Measurements from ENCODE around the gene MIEF2. TPM values are rescaled to one million over a fixed set of nuclear protein-coding genes. Genes with fewer than 3 reads are reported as not detected.

Gene MIEF2
- total RNA-seq, 1 donor from 2014 or later: 12.2 TPM

GRCh38 chr17:18237461-18237860, 23.0 kb upstream of the MIEF2 start:
- DNase-seq (ENCODE audit: low read depth, low spot score): no peak
- H3K27ac Mint-ChIP-seq (ENCODE audit: unreplicated experiment): no peak overlapping the region
- no peak for TF ChIP-seq CTCF (conservative IDR thresholded peaks at IDR 0.05)
- H3K4me1 Mint-ChIP-seq: no peaks in the 10 kb centered on the region
- no peaks in the 10 kb centered on the region for H3K27me3 Mint-ChIP-seq (ENCODE audit: low read depth)
- H3K36me3 Mint-ChIP-seq (ENCODE audit: low read depth): peaks cover 3% of the 10 kb centered on the region
- no peaks in the 10 kb centered on the region for H3K9me3 Mint-ChIP-seq
- no peak overlapping the region for H3K4me3 Mint-ChIP-seq

DNA sequence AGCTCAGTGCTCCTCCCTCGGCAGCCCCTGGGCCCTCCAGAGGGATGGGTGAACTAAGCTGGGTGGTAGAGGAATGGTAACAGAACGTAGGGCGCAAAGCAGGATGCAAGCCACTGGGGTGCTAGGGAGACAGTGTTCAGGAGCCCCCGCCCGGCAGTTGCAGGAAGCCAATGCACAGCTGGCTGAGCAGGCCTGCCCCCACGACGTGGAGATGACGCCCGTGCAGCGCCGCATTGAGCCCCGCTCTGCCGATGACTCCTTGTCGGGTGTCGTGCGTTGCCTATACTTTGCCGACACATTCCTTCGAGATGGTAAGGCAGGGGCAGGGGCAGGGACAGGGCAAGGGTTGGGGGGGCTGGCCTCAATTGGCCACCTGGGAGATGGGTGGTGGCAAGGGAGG, 22.2 kb upstream of the MIEF2 start:
- Mint-ChIP-seq H3K4me1 (no peaks in the 10 kb centered on the region), H3K9me3 (no peaks in the 10 kb centered on the region), H3K36me3 (ENCODE audit: low read depth) (peaks cover 3% of the 10 kb centered on the region), H3K27me3 (ENCODE audit: low read depth) (no peaks in the 10 kb centered on the region), H3K4me3 (no peak overlapping the region), H3K27ac (ENCODE audit: unreplicated experiment) (no peak overlapping the region)
- TF ChIP-seq CTCF (conservative IDR thresholded peaks at IDR 0.05): no peak
- no peak for DNase-seq (ENCODE audit: low read depth, low spot score)

DNA sequence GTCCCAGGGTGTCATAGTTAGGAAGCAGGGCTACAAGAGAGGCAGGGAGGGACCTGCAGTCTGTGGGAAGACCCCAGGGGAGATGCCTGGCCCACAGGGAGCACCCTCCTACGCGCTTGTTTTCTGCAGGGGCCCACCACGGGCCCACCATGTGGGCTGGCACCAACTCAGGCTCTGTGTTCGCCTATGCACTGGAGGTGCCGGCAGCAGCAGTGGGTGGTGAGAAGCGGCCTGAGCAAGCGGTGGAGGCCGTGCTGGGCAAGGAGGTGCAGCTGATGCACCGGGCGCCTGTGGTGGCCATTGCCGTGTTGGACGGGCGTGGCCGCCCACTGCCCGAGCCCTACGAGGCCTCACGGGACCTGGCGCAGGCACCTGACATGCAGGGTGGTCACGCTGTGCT, 20.0 kb upstream of the MIEF2 start:
- no peak for TF ChIP-seq CTCF (conservative IDR thresholded peaks at IDR 0.05)
- Mint-ChIP-seq H3K36me3 (ENCODE audit: low read depth) (peaks cover 3% of the 10 kb centered on the region), H3K27ac (ENCODE audit: unreplicated experiment) (no peak overlapping the region), H3K4me1 (no peaks in the 10 kb centered on the region), H3K4me3 (no peak overlapping the region), H3K9me3 (no peaks in the 10 kb centered on the region), H3K27me3 (ENCODE audit: low read depth) (no peaks in the 10 kb centered on the region)
- DNase-seq (ENCODE audit: low read depth, low spot score): no peak

GRCh38 chr17:18241229-18241871, 19.1 kb upstream of the MIEF2 start:
- H3K4me1 Mint-ChIP-seq: no peaks in the 10 kb centered on the region
- no peaks in the 10 kb centered on the region for H3K27me3 Mint-ChIP-seq (ENCODE audit: low read depth)
- no peak overlapping the region for H3K4me3 Mint-ChIP-seq
- no peak for TF ChIP-seq CTCF (conservative IDR thresholded peaks at IDR 0.05)
- no peak for DNase-seq (ENCODE audit: low read depth, low spot score)
- H3K9me3 Mint-ChIP-seq: no peaks in the 10 kb centered on the region
- H3K27ac Mint-ChIP-seq (ENCODE audit: unreplicated experiment): no peak overlapping the region
- H3K36me3 Mint-ChIP-seq (ENCODE audit: low read depth): peaks cover 3% of the 10 kb centered on the region

DNA sequence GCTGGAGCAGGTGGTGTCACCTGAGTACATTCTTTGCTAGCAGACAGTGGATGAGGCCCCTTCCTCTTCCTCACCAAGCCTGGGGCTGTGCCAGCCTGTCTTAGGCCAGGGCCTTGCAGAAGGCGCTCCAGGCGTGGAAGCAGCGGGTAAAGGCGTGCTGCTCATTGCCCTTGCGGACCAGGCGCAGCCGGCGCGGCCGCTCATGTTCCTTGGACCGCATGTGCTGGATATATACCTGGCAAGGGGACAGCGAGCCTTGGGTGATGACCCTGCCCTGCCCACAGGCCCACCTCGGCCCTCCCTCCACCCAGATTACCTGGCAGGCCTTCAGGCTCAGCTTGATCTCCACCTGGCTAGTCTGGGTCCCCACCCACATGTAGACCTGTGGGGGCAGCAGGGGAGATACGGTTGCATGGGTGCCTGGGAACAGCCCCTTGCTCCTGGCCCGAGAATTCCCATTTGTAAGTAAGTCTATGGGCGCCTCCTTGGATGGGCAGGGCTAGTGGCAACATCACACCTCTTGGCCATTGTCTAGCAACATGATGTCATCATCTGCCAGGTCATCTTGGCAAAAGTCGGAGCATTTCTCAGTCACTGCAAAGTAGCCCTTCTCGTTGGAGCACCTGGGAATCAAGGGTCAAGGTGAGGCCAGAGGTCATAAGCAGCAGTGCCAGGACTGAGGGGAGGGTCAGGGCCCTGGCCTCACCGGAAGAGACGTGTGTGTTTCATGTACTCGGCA, 15.3 kb upstream of the MIEF2 start:
- Mint-ChIP-seq H3K9me3 (no peaks in the 10 kb centered on the region), H3K27ac (ENCODE audit: unreplicated experiment) (no peak overlapping the region), H3K4me1 (peaks cover 4% of the 10 kb centered on the region), H3K36me3 (ENCODE audit: low read depth) (peaks cover 2% of the 10 kb centered on the region), H3K4me3 (no peak overlapping the region), H3K27me3 (ENCODE audit: low read depth) (peaks cover 2% of the 10 kb centered on the region)
- TF ChIP-seq CTCF (conservative IDR thresholded peaks at IDR 0.05): no peak
- no peak for DNase-seq (ENCODE audit: low read depth, low spot score)
